HEK293T (cell line): ENCODE data around the gene FREY1.

Experiments used
- ARNT ChIP-seq: fragments of 450-650 bp; IDR thresholded peaks from 2 replicates; pipeline ENCODE4 v1.6.1; 2017; ENCODE audit warnings: mild to moderate bottlenecking
- FOXA1 ChIP-seq: fragments of 450-650 bp; IDR thresholded peaks from 2 replicates; pipeline ENCODE4 v1.6.1; 2016; ENCODE audit warnings: mild to moderate bottlenecking
- HDGF ChIP-seq: fragments of 450-650 bp; IDR thresholded peaks from 2 replicates; pipeline ENCODE4 v1.6.1; 2017; ENCODE audit warnings: antibody characterized with exemption, borderline replicate concordance
- NFRKB ChIP-seq: fragments of 450-650 bp; IDR thresholded peaks from 2 replicates; pipeline ENCODE4 v1.6.1; 2016; ENCODE audit warnings: mild to moderate bottlenecking, moderate library complexity
- SP1 ChIP-seq: fragments of 450-650 bp; IDR thresholded peaks from 2 replicates; pipeline ENCODE4 v1.6.1; 2017
- SUZ12 ChIP-seq: fragments of 450-650 bp; IDR thresholded peaks from 2 replicates; pipeline ENCODE4 v1.6.1; 2016; ENCODE audit warnings: mild to moderate bottlenecking

DNA sequence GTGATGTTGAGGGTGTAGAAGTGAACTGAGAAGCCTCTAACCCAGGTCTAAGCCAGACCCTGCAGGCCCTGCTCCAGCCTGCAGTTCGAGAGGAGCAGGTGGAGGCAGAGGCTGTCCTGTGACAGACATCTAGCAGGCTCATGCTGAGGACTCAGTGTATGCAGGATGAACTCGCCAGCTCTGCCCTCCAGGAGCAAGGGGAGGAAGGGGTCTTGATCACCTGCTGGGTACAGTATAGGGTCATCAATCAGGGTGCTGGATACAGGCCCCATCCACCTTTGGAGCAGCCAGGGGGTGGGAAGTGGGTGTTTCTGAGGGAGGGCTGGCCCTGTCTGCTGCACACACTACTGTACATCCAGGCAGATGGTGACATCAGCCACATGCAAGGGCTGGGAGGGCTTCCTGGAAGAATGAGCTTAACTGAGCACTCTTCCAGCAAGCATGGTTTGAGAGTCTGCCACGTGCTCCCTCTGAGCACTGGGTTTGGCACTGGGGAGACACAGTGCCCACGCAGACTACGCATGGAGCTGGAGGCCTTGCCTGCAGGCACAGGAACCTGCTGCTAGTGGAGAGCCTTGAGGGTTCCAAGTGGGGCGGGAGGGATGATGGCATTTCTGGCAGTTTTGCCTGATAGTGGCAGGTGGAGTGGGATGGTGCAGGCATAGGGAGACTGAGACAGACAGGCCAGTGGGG, 12.4 kb downstream of the FREY1 start:
- TF ChIP-seq SP1 (no peak), HDGF (no peak), FOXA1 (no peak), NFRKB (no peak), ARNT (no peak), SUZ12 (no peak)
